GM18526 (cell line): ENCODE measurements around the gene DRD2.

Experiments
- POLR2A ChIP-seq: IDR thresholded peaks from 3 replicates; pipeline ENCODE4 v1.6.1; 2011; ENCODE audit not compliant: insufficient read length; ENCODE audit errors: extremely low read depth

Gene DRD2

GRCh38 chr11:113384551-113384950 is 90.6 kb downstream of the DRD2 start:
- TF ChIP-seq POLR2A = no peak

GRCh38 chr11:113382121-113382520 is 93.1 kb downstream of the DRD2 start:
- no peak for TF ChIP-seq POLR2A

- TF ChIP-seq POLR2A = no peak
Observed at GRCh38 chr11:113378692-113379091, 96.5 kb downstream of the DRD2 start.

- TF ChIP-seq POLR2A = no peak
Observed at GRCh38 chr11:113377681-113378412, 97.4 kb downstream of the DRD2 start.

- no peak for TF ChIP-seq POLR2A
Observed at GRCh38 chr11:113376156-113376555, 99.0 kb downstream of the DRD2 start.

GRCh38 chr11:113375402-113375801 is 99.8 kb downstream of the DRD2 start:
- no peak for TF ChIP-seq POLR2A

GRCh38 chr11:113373981-113374560 is 101.1 kb downstream of the DRD2 start:
- no peak for TF ChIP-seq POLR2A

- no peak for TF ChIP-seq POLR2A
Observed at GRCh38 chr11:113373306-113373705, 101.9 kb downstream of the DRD2 start.

GRCh38 chr11:113372309-113372708 is 102.9 kb downstream of the DRD2 start:
- TF ChIP-seq POLR2A = no peak

GRCh38 chr11:113370634-113371033 is 104.6 kb downstream of the DRD2 start:
- no peak for TF ChIP-seq POLR2A

- TF ChIP-seq POLR2A = no peak
Observed at GRCh38 chr11:113369411-113369810, 105.8 kb downstream of the DRD2 start.

- TF ChIP-seq POLR2A = no peak
Observed at GRCh38 chr11:113365895-113366294, 109.3 kb downstream of the DRD2 start.

GRCh38 chr11:113363996-113364641 is 111.1 kb downstream of the DRD2 start:
- no peak for TF ChIP-seq POLR2A

GRCh38 chr11:113363406-113363805 is 111.8 kb downstream of the DRD2 start:
- no peak for TF ChIP-seq POLR2A
